Measurements from ENCODE around the gene POLDIP3. TPM values are rescaled to one million over a fixed set of nuclear protein-coding genes. Genes with fewer than 3 reads are reported as not detected.

The POLDIP3 gene
- total RNA-seq, result 75.4 and 85.3 TPM in 2 replicates

GRCh38 chr22:42614312-42615091, at the start of gene POLDIP3:
POLDIP3 (minus strand) TSS chr22:42614883; CDS start chr22:42614857, 26 bp downstream.
- DNase-seq, result peak; percentile 99
- intact Hi-C loops (cut with micrococcal nuclease), result loop anchor here (1.0 to 5.0 kb wide), 5 partner anchors 32 to 528 kb away; partner anchors contain the start of genes CYB5R3, MCAT, NDUFA6 and SERHL2
- Mint-ChIP-seq H3K4me1 (peaks cover 47% of the 10 kb centered on the region), H3K9me3 (no peaks in the 10 kb centered on the region), H3K27ac (peak within 1 kb of the TSS; percentile 99), H3K27me3 (no peaks in the 10 kb centered on the region), H3K36me3 (ENCODE audit: low read depth) (peaks cover 29% of the 10 kb centered on the region), H3K4me3 (peak within 1 kb of the TSS; percentile 91)

GRCh38 chr22:42661985-42662831, 47.5 kb upstream of the POLDIP3 start:
- H3K36me3 Mint-ChIP-seq (ENCODE audit: low read depth), result no peaks in the 10 kb centered on the region
- peak overlapping the region; percentile 79 for H3K4me3 Mint-ChIP-seq
- no peaks in the 10 kb centered on the region for H3K9me3 Mint-ChIP-seq
- peaks cover 14% of the 10 kb centered on the region for H3K27me3 Mint-ChIP-seq
- no peak overlapping the region for H3K27ac Mint-ChIP-seq
- intact Hi-C loops (cut with micrococcal nuclease), result loop anchor here (1.0 kb wide), 1 partner anchor 427 kb away; the partner anchor contains the start of gene TTLL1
- no peaks in the 10 kb centered on the region for H3K4me1 Mint-ChIP-seq
- peak; percentile 95 for DNase-seq

- H3K27me3 Mint-ChIP-seq, result peaks cover 3% of the 10 kb centered on the region
- H3K4me3 Mint-ChIP-seq, result no peak overlapping the region
- intact Hi-C loops (cut with micrococcal nuclease), result loop anchor here (10.0 kb wide), 1 partner anchor 188 kb away; no protein-coding TSS in a partner anchor
- no peak for DNase-seq
- no peaks in the 10 kb centered on the region for H3K4me1 Mint-ChIP-seq
- no peaks in the 10 kb centered on the region for H3K9me3 Mint-ChIP-seq
- H3K36me3 Mint-ChIP-seq (ENCODE audit: low read depth), result no peaks in the 10 kb centered on the region
- no peak overlapping the region for H3K27ac Mint-ChIP-seq
These were observed 41.9 kb upstream of the POLDIP3 start for GRCh38 chr22:42656578-42656977.

GRCh38 chr22:42655693-42656092, 41.0 kb upstream of the POLDIP3 start:
- no peak for DNase-seq
- intact Hi-C loops (cut with micrococcal nuclease), result loop anchor here (10.0 kb wide), 1 partner anchor 189 kb away; no protein-coding TSS in a partner anchor
- Mint-ChIP-seq H3K36me3 (ENCODE audit: low read depth) (no peaks in the 10 kb centered on the region), H3K4me3 (no peak overlapping the region), H3K27me3 (peaks cover 6% of the 10 kb centered on the region), H3K4me1 (no peaks in the 10 kb centered on the region), H3K27ac (no peak overlapping the region), H3K9me3 (no peaks in the 10 kb centered on the region)

GRCh38 chr22:42654436-42655073, 39.9 kb upstream of the POLDIP3 start:
- H3K9me3 Mint-ChIP-seq, result no peaks in the 10 kb centered on the region
- no peak overlapping the region for H3K27ac Mint-ChIP-seq
- no peak overlapping the region for H3K4me3 Mint-ChIP-seq
- intact Hi-C loops (cut with micrococcal nuclease), result loop anchor here (10.0 kb wide), 1 partner anchor 190 kb away; no protein-coding TSS in a partner anchor
- DNase-seq, result no peak
- H3K4me1 Mint-ChIP-seq, result no peaks in the 10 kb centered on the region
- H3K27me3 Mint-ChIP-seq, result peaks cover 4% of the 10 kb centered on the region
- no peaks in the 10 kb centered on the region for H3K36me3 Mint-ChIP-seq (ENCODE audit: low read depth)

GRCh38 chr22:42653999-42654398, 39.3 kb upstream of the POLDIP3 start:
- no peaks in the 10 kb centered on the region for H3K4me1 Mint-ChIP-seq
- H3K4me3 Mint-ChIP-seq, result no peak overlapping the region
- peaks cover 4% of the 10 kb centered on the region for H3K27me3 Mint-ChIP-seq
- intact Hi-C loops (cut with micrococcal nuclease), result loop anchor here (10.0 kb wide), 1 partner anchor 191 kb away; no protein-coding TSS in a partner anchor
- H3K9me3 Mint-ChIP-seq, result no peaks in the 10 kb centered on the region
- DNase-seq, result no peak
- no peak overlapping the region for H3K27ac Mint-ChIP-seq
- H3K36me3 Mint-ChIP-seq (ENCODE audit: low read depth), result no peaks in the 10 kb centered on the region

GRCh38 chr22:42651134-42651533, 36.5 kb upstream of the POLDIP3 start:
- peaks cover 2% of the 10 kb centered on the region for H3K36me3 Mint-ChIP-seq (ENCODE audit: low read depth)
- no peak for DNase-seq
- peaks cover 4% of the 10 kb centered on the region for H3K27me3 Mint-ChIP-seq
- intact Hi-C loops (cut with micrococcal nuclease), result loop anchor here (10.0 kb wide), 1 partner anchor 194 kb away; no protein-coding TSS in a partner anchor
- H3K27ac Mint-ChIP-seq, result no peak overlapping the region
- H3K4me1 Mint-ChIP-seq, result peaks cover 10% of the 10 kb centered on the region
- peak overlapping the region; percentile 2 for H3K4me3 Mint-ChIP-seq
- no peaks in the 10 kb centered on the region for H3K9me3 Mint-ChIP-seq

GRCh38 chr22:42649246-42650099, 34.8 kb upstream of the POLDIP3 start, which contains the start of gene CYB5R3:
CYB5R3 (minus strand) TSS chr22:42649392; CDS start chr22:42649315, 77 bp downstream.
- intact Hi-C loops (cut with micrococcal nuclease), result loop anchor here (1.0 to 10.0 kb wide), 2 partner anchors 34 to 195 kb away; no protein-coding TSS in a partner anchor
- Mint-ChIP-seq H3K27ac (peak within 1 kb of the TSS; percentile 97), H3K27me3 (peaks cover 4% of the 10 kb centered on the region), H3K9me3 (no peaks in the 10 kb centered on the region), H3K4me3 (peak within 1 kb of the TSS; percentile 95), H3K4me1 (peaks cover 11% of the 10 kb centered on the region), H3K36me3 (ENCODE audit: low read depth) (peaks cover 2% of the 10 kb centered on the region)
- peak; percentile 92 for DNase-seq

- Mint-ChIP-seq H3K36me3 (ENCODE audit: low read depth) (peaks cover 2% of the 10 kb centered on the region), H3K4me3 (peak overlapping the region; percentile 95), H3K4me1 (peaks cover 13% of the 10 kb centered on the region), H3K27me3 (peaks cover 2% of the 10 kb centered on the region), H3K27ac (peak overlapping the region; percentile 97), H3K9me3 (no peaks in the 10 kb centered on the region)
- intact Hi-C loops (cut with micrococcal nuclease), result loop anchor here (1.0 kb wide), 1 partner anchor 33 kb away; no protein-coding TSS in a partner anchor
- no peak for DNase-seq
These were observed 33.9 kb upstream of the POLDIP3 start for GRCh38 chr22:42648368-42649245.

GRCh38 chr22:42648017-42648367, 33.3 kb upstream of the POLDIP3 start:
- intact Hi-C loops (cut with micrococcal nuclease), result no loop called here
- Mint-ChIP-seq H3K9me3 (no peaks in the 10 kb centered on the region), H3K4me3 (peak overlapping the region; percentile 95), H3K27me3 (peaks cover 2% of the 10 kb centered on the region), H3K4me1 (peaks cover 13% of the 10 kb centered on the region), H3K27ac (peak overlapping the region; percentile 97), H3K36me3 (ENCODE audit: low read depth) (peaks cover 2% of the 10 kb centered on the region)
- no peak for DNase-seq

GRCh38 chr22:42646569-42647525, 32.2 kb upstream of the POLDIP3 start:
- H3K36me3 Mint-ChIP-seq (ENCODE audit: low read depth), result peaks cover 2% of the 10 kb centered on the region
- H3K4me1 Mint-ChIP-seq, result peaks cover 13% of the 10 kb centered on the region
- no peak for DNase-seq
- intact Hi-C loops (cut with micrococcal nuclease), result no loop called here
- H3K27me3 Mint-ChIP-seq, result peaks cover 2% of the 10 kb centered on the region
- no peak overlapping the region for H3K27ac Mint-ChIP-seq
- peak overlapping the region; percentile 95 for H3K4me3 Mint-ChIP-seq
- no peaks in the 10 kb centered on the region for H3K9me3 Mint-ChIP-seq

All from activated CD4-positive, alpha-beta T cell treated with anti-CD3 and anti-CD28 coated beads, Interleukin-2, amount 10 ng/mL, durations not matched to agents 24 days and 14 days (primary cell).